Skin epidermis (tissue), 12 donors: Measurements from ENCODE around the gene ERGIC3.
"Not testable (repeated sequence)": the region's sequence is repeated elsewhere in the genome, so short reads cannot be mapped to it uniquely, and the experiment has no call there.

Experiments
- H3K27ac ChIP-seq, 21 experiments: fragments of 200-600 bp; sonication (generic) in 11 of 21; one replicate each; pipeline ENCODE4 v1.5.0; 2020; ENCODE audit warnings: mild to moderate bottlenecking in 3 of 21, inconsistent platforms in 2 of 21, moderate library complexity in 2 of 21
- H3K4me3 ChIP-seq, 7 experiments: fragments of 200-600 bp; sonication (generic) in 2 of 7; one replicate each; pipeline ENCODE4 v1.5.0; 2020; ENCODE audit warnings: inconsistent platforms in 2 of 7, mild to moderate bottlenecking in 2 of 7, moderate library complexity in 1 of 7

ERGIC3 gene

DNA sequence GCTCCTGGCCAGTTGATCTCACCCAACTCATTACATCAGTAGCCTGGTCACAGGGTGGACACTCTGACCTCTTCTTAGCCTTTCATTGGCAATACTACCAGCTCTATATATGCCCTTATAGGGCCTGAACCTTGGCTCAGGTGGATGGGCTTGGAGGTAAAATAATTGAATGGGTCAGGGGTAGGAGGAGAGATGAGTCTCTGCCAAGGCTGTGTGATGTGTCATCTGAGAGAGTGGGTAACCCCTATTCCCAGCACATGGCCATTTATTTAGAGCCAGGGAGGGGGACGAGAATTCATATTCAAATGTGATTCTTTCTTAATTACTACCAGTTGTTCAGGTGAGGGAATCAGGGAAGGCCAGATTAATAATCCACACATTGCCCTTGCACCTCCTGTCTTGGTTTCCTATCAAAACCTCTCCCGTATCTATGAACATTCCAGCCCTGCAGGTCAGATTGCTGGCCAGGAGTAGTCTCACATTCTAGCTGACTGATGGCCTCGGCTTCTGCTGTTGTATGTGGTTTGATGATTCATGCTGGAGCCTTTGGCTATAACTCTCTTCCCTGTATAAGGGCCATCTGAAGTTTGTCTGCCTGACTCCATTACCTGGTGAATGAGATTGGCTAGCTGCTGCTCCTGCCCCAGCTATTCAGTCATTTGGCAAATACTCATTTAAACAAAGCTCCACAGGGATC, 25.8 kb upstream of the ERGIC3 start:
- Histone ChIP-seq H3K27ac (no peak overlapping the region), H3K4me3 (no peak overlapping the region)

DNA sequence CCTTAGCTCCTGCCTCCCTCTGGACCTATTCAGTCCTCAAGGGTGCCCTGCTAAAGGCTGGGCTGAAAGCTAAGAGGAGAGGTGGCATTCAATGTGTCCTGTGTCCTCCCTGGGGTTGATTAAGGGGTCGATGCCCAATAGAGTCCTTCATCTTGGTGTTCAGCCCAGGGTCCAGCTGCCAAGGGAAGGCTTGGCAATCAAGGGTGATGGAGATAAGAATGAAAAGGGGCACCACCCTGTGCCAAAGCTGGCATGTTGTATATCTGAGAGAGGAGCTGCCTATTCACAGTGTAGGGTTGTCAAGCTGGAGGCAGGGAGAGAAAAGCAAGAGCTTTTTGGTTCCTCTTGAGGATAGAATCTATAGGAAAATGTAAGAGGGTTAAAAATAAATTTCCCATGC, 24.8 kb upstream of the ERGIC3 start:
- Histone ChIP-seq H3K4me3 (no peak overlapping the region), H3K27ac (no peak overlapping the region)

DNA sequence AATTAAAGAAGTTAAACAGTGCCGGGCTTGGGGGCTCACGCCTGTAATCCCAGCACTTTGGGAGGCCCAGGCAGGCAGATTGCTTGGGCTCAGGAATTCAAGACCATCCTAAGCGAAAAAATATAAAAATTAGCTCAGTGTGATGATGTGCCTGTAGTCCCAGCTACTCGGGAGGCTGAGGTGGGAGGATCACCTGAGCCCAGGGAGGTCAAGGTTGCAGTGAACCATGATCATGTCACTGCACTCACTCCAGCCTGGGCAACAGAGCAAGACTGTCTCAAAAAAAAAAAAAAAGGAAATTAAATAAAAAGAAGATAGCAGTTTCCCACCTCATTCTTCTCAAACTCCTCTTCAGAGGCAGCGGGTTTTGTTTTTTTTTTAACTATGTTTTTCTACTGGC, 24.1 kb upstream of the ERGIC3 start:
- not testable (repeated sequence) for H3K4me3 ChIP-seq, H3K27ac ChIP-seq

DNA sequence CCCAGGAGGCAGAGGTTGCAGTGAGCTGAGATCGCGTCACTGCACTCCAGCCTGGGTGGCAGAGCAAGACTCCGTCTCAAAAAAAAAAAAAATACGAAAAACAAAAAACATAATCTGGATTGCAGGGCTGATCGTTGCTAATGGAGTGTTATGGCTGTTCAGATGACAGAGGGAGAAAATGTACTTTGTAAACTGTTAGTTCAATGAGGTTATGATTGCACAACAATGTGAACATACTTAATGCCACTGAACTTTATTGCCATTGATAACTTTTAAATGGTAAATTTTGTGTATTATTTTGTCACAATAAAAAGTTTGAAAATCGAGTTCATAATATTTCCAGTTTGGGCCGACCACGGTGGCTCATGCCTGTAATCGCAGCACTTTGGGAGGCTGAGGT, 22.9 kb upstream of the ERGIC3 start:
- Histone ChIP-seq H3K4me3 (no peak overlapping the region), H3K27ac (no peak overlapping the region)

DNA sequence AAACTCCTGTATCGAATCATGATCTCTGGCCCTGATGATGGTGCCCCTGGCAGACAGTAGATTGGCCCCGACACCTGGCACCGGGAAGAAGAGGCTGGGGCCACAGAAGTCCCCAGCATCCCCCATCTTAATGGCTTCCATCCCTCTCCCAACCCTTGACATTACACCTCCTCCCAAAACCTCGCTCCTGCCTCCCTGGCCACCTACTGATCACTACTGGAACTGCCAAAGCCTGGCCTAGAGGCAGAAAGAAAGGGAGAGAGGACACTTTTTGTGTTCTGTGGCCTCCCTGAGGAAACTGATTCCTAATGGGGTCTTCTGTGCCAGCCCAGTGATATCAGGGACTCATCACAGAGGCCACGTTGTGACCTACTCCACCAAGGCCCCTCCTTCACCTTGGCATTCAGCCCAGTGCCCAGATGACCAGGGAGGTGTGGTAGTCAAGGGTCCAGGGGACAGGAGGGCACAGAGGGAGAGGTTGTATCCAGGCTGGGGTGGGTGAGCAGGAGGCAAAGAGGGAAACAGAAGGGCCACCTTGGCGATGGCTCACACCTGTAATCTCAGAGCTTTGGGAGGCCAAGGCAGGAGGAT, 18.5 kb upstream of the ERGIC3 start:
- Histone ChIP-seq H3K4me3 (no peak overlapping the region), H3K27ac (no peak overlapping the region)

DNA sequence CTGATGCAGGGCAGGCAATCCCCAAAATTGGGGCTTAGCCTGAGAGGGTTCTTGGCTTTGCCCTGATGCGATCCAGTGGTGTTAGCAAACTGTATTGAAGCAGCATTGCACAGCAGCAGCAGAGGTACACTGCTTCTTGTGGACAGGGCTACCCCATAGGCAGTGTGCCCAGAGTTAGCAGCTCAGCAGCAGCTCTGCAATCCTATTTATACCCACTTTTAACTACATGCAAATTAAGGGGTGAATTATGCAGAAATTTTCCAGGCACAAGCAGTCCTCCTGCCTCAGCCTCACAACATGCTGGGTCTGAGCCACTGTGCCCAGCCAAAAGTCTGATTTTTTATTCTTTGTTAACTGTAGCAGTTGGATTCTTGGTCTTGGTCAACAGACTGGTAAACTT, 16.2 kb upstream of the ERGIC3 start:
- Histone ChIP-seq H3K4me3 (no peak overlapping the region), H3K27ac (no peak overlapping the region)

DNA sequence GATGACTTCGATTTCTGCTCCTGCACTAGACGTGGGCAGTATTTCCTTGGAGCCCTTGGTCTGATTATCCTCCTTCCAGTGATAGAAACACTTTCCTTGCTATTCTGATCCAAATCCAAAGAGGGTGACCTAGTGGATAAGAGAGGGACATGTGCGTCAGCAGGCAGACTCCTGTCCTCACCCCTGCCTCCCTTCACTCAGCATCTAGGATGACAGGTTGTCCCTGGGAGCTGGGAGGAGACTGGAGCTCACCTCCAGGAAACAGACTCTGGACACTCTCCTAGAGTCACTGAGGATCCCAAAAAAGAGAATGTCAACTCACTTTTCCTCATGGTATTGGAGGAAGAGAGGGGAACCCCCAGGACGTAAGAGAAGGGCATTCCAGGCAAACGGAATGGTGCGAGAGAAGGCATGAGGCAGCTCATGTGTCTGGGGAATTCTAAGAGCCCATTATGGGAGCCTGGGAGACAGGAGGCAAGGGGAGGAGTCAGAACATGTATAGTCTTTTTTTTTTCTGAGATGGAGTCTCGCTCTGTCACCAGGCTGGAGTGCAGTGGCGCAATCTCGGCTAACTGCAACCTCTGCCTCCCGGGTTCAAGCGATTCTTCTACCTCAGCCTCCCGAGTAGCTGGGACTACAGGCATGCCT, 14.6 kb upstream of the ERGIC3 start:
- H3K4me3 ChIP-seq = no peak overlapping the region
- no peak overlapping the region for H3K27ac ChIP-seq

DNA sequence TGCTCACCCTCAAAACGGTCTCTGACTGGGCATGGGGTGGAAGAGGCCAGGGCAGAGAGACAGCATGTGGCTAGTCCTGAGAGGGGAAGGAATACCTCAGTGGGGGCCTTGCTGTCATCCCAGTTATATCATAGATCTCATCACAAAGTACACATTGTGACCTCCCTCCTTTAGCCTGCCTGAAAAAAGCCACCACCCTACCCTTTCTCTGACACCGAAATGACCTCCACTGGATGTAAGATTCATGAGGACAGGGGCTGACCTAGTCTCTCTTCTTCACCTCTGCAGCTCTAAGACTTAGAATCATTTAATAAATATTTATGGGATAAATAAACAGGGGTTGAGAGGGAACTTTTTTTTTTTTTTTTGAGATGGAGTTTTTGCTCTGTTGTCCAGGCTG, 12.3 kb upstream of the ERGIC3 start, which contains the start of gene C20orf173:
C20orf173 (minus strand) TSS at position 101 of the 400 bp plus-strand sequence. CDS start 279 bp downstream, outside the sequence.
- H3K27ac ChIP-seq = no peak within 1 kb of the TSS

DNA sequence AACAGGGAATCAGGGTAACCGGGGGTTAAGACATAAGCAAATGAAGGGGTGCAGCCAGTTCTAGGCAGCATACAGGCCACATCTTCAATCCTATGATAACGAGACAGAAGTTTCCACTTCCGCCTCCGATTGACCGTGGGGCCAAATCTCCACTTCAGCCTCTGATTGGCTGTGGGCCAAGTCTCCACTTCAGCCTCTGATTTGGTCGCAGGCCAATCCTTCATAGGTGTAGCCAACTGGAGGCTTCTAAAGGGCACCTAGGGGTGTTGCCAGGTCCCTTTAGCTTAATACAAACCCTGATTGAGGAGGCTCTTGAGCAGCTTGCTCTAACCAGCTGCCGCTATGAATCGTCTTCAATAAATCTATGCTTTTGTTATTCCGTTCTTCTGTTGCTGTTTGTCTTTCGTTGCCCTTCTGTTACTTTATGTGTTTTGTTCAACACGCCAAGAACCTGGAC, 2.1 kb upstream of the ERGIC3 start:
- Histone ChIP-seq H3K27ac (no peak overlapping the region), H3K4me3 (no peak overlapping the region)

More for the DNA sequence above, 12.3 kb upstream of the ERGIC3 start, which contains the start of gene C20orf173:
- H3K4me3 ChIP-seq = no peak within 1 kb of the TSS

DNA sequence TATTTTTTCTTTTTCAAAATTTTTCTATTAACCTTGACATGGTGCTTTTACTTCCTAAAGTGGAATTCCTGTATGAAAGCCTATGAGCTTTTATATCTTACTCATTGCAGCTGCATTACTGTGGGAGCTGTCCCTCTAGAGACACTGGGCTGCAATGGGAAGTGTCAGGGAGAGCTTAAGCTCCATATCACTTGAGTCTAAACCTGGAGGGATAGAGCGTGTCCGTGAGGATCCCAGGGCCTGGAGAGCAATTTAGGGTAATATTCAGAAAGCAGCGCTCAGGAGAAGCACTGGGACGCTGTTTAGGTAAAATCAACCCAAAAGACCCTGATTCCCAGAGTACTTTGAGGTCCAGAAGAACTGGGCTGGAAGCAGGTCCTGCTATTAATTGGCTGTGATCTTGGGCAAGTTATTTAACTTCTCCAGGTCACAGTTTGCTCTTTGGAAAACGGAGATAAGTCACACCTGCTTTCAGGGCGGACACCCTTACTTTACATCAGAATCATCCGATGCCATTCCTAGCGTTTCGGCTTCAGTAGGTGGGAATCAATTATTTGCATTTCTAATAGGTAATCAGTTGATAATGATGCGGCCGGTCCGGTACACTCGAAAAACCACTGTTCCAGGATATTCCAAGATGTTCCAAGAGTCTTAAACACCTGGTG, 628 bp upstream of the ERGIC3 start:
- H3K27ac ChIP-seq = peak overlapping the region in 8 of 21 experiments; percentile 70 to 93 (median 87)

DNA sequence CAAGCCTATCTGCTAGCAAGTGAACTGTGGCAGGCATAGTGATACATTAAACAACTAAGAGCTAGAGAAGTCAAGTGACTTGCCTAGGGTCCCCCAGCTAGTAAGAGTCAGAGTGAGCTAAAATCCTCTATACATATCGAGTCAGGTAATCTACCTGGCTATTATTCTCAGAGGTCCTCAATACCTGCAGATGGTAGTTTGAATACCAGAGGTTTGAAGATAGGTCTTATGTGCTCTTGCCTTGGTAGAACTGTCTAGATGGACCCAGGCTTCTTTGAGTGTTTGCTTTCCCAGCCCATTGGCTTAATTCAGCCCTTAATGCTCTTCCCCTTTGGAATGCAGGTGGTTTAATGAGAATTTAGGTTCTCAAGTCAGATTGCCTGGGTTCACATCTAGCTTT, 1.1 kb downstream of the ERGIC3 start:
- peak overlapping the region in 1 of 7 experiments; percentile 84 for H3K4me3 ChIP-seq
- no peak overlapping the region for H3K27ac ChIP-seq

More for the DNA sequence above, 628 bp upstream of the ERGIC3 start:
- peak overlapping the region; percentile 55 to 89 (median 79) for H3K4me3 ChIP-seq

DNA sequence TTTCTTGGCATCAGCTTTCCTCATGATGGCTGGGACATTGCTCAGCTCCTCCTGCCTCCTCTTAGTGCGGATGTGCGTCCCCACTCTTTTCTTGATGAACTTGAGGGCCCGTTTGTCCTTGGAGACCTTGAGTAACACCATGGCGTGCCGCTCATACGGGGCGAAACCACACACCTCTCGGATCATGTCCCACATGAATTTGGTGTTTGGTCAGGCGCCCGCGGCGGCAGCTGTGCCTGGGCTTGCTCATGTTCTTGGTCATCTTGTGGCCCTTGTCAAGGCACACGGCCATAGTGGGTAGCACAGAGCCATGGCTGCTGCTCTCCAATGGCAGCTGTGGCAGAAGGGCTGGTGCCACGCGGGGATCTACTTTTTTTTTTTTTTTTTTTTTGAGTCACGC, 2.6 kb downstream of the ERGIC3 start:
- Histone ChIP-seq H3K4me3 (no peak overlapping the region), H3K27ac (no peak overlapping the region)

DNA sequence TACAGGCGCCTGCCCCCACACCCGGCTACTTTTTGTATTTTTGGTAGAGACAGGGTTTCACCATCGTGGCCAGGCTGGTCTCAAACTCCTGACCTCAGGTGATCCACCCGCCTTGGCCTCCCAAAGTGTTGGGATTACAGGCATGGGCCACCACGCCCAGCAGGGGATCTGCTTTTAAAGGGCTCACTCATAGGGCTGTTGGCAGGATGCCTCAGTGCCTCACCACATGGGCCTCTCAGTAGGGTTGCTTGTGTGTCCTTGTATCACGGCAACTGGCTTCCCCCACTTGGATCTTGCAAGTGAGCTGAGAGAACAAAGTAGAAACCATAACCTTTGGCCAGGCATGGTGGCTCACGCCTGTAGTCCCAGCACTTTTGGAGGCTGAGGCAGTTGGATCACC, 3.1 kb downstream of the ERGIC3 start:
- not testable (repeated sequence) for H3K27ac ChIP-seq, H3K4me3 ChIP-seq

DNA sequence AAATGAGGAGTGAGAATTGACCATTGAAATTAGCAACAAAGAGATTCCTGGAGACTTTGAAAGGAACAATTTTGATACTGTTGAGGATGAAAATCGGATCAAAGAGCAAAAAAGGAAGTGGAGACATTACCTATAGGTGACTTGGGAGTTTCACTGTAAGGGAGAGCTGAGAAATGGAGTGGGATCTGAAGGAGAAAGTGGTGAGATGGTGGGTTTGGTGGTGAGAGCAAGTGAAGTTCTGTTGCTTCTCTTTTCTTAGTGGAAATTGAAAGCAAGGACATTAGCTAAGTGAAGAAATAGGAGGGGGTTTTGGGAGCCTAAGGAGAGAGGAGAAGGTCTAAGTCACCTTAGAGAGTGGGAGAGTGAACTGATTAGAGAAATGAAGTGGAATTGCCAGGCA, 4.2 kb downstream of the ERGIC3 start:
- H3K27ac ChIP-seq = no peak overlapping the region
- H3K4me3 ChIP-seq = no peak overlapping the region

DNA sequence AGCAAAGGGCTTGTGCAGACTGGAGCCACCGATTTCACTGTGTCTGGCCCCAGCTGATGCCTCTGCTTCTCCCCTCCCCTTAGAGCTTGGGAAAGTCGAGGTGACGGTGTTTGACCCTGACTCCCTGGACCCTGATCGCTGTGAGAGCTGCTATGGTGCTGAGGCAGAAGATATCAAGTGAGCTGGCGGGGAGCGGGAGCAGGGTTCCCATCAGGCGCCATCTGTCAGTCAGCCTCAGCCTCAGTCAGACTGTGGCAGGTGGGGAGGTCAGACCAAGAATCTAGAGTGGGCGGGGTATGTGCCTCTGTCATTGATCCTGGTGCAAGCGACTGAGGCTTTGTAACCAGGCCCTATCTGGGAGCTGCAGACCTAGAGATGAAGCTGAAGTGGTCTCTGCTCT, 5.5 kb downstream of the ERGIC3 start:
- Histone ChIP-seq H3K4me3 (no peak overlapping the region), H3K27ac (no peak overlapping the region)

DNA sequence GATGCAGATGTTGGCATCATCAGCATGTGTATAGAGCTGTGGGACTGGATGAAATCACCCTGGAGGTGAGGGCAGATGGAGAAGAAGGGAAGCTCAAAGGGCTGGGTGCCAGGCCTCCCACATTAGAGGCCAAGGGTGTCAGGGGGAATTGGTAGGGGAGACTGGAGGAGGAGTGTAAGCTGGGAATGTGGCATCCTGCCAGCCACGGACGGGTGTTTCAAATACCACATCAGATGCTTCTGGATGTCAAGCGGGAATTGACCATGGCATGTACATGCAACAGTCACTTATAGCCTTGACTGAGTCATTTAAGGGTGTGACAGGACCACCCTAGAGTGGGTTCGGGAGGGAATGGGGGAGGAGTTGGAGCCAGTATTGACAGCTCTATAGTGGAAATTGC, 9.6 kb downstream of the ERGIC3 start:
- H3K27ac ChIP-seq = no peak overlapping the region

DNA sequence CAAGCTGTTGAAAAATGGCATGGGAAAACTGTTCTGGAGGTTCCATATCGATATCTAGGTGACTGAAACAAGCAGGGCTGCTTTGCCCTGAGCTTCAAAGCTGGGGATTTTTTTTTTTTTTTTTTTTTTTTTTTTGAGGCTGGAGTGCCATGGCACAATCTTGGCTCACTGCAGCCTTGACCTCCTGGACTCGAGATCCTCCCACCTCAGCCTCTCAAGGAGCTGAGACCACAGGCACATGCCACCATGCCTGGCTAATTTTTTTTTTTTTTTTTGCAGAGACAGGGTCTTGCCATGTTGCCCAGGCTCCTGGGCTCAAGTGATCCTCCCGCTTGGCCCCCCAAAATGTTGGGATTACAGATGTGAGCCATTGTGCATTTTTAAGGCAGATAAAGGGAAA, 11.0 kb downstream of the ERGIC3 start:
- Histone ChIP-seq H3K27ac (no peak overlapping the region), H3K4me3 (no peak overlapping the region)

More for the DNA sequence above, 9.6 kb downstream of the ERGIC3 start:
- H3K4me3 ChIP-seq = no peak overlapping the region

DNA sequence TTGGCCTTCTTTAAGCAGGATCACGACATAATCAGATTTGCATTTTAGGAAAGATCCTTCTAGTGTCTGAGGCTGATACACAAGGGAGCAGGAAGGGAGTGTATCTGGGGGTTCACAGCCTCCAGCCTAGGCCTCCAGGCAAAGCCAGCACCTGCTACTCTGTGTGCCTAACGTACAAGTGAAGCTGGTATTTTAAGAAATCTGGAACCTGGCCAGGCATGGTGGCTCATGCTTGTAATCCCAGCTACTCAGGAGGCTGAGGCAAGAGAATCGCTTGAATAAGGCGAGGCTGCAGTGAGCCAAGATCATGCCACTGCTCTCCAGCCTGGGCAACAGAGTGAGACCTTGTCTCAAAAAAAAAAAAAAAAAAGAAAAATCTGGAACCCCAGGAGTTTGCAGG, 13.6 kb downstream of the ERGIC3 start:
- H3K27ac ChIP-seq, H3K4me3 ChIP-seq: not testable (repeated sequence)

DNA sequence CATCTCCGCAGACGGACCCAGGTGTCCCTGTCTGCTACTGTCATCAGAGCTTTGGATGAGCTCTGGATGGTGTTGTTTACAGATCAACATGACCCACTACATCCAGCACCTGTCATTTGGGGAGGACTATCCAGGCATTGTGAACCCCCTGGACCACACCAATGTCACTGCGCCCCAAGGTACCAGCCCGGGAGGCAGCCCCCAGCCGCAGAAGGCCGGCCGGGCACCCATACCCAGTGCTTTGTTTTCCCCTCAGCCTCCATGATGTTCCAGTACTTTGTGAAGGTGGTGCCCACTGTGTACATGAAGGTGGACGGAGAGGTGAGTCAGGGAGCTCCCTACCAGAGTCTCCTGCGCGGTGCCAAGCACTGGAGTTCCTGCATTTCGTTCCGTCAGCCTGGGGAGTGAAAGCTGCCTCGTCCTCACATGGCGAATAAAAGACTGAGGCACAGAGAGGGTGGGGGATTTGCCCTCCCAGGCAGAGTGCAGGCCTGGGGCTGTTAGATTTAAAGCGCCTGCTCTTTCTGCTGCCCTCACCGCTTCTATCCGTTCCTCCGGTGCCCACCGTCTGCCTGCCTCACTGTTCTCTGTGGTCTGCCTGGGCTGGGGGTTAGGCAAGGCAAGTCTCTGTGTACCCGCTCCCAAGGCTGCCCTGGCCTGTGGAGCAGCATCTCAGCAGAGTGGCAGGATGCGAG, 14.2 kb downstream of the ERGIC3 start:
- Histone ChIP-seq H3K27ac (no peak overlapping the region), H3K4me3 (no peak overlapping the region)

DNA sequence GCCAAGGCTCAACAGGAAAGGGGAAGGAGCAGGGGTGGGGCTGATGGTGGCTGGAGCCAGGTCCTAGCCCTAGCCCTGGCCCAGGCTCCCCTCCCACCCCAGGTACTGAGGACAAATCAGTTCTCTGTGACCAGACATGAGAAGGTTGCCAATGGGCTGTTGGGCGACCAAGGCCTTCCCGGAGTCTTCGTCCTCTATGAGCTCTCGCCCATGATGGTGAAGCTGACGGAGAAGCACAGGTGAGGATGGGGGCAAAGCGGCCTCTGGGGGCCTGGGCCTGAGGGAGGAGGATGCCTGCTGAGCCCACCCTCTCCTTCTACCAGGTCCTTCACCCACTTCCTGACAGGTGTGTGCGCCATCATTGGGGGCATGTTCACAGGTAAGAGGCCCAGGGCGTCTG, 15.0 kb downstream of the ERGIC3 start:
- Histone ChIP-seq H3K4me3 (no peak overlapping the region), H3K27ac (no peak overlapping the region)
